HG02840 (cell line): Measurements from ENCODE around the gene TBXA2R.

ENCODE experiments used
- ATAC-seq: cut with Tn5 transposase; IDR thresholded peaks from one replicate; pipeline ENCODE4 v1.9.1; 2021; ENCODE audit warnings: mild to moderate bottlenecking, moderate library complexity, moderate number of reproducible peaks; ENCODE audit not compliant: unreplicated experiment, low FRiP score

The TBXA2R gene

GRCh38 chr19:3608079-3608641, 1.5 kb upstream of the TBXA2R start:
- ATAC-seq = no peak

GRCh38 chr19:3607303-3608078, 816 bp upstream of the TBXA2R start:
- no peak for ATAC-seq

- ATAC-seq = no peak
These were observed 443 bp downstream of the TBXA2R start for GRCh38 chr19:3606174-3606689.

- ATAC-seq = no peak
These were observed 905 bp downstream of the TBXA2R start for GRCh38 chr19:3605770-3606169.

GRCh38 chr19:3605361-3605760, 1.3 kb downstream of the TBXA2R start:
- ATAC-seq = no peak

- ATAC-seq = no peak
These were observed 1.7 kb downstream of the TBXA2R start for GRCh38 chr19:3604987-3605343.

GRCh38 chr19:3604227-3604986, 2.3 kb downstream of the TBXA2R start:
- no peak for ATAC-seq

- ATAC-seq = no peak
These were observed 3.4 kb downstream of the TBXA2R start for GRCh38 chr19:3603121-3603811.

GRCh38 chr19:3601021-3601420, 5.7 kb downstream of the TBXA2R start:
- no peak for ATAC-seq

GRCh38 chr19:3599776-3600187, 6.9 kb downstream of the TBXA2R start:
- ATAC-seq = no peak

GRCh38 chr19:3595521-3596061, 11.1 kb downstream of the TBXA2R start:
- no peak for ATAC-seq

- no peak for ATAC-seq
These were observed 13.5 kb downstream of the TBXA2R start for GRCh38 chr19:3593156-3593555.

- no peak for ATAC-seq
These were observed 14.6 kb downstream of the TBXA2R start for GRCh38 chr19:3591876-3592613.

GRCh38 chr19:3590991-3591659, 15.6 kb downstream of the TBXA2R start:
- ATAC-seq = no peak

GRCh38 chr19:3589949-3590348, 16.7 kb downstream of the TBXA2R start:
- ATAC-seq = no peak

GRCh38 chr19:3589439-3589838, 17.2 kb downstream of the TBXA2R start:
- ATAC-seq = no peak

- no peak for ATAC-seq
These were observed 19.8 kb downstream of the TBXA2R start for GRCh38 chr19:3586707-3587346.

GRCh38 chr19:3586127-3586626, 20.5 kb downstream of the TBXA2R start:
- no peak for ATAC-seq
